H54 (cell line): ENCODE data around the gene NCAM1.
"Not testable (repeated sequence)": the region's sequence is repeated elsewhere in the genome, so short reads cannot be mapped to it uniquely, and the experiment has no call there.

Experiments
- DNase-seq: peaks from one replicate; pipeline ENCODE4 v3.0.0; 2011; ENCODE audit warnings: low spot score, mixed read lengths; ENCODE audit not compliant: insufficient read length
- FAIRE-seq: peaks from 3 replicates; lab custom pipeline; 2011; peaks lifted over from hg19 to GRCh38; lab: Jason Lieb, UNC
- POLR2A ChIP-seq: IDR thresholded peaks from 2 replicates; pipeline ENCODE4 v1.6.1; 2011; ENCODE audit warnings: low read depth, mild to moderate bottlenecking, low read length

NCAM1 gene

DNA sequence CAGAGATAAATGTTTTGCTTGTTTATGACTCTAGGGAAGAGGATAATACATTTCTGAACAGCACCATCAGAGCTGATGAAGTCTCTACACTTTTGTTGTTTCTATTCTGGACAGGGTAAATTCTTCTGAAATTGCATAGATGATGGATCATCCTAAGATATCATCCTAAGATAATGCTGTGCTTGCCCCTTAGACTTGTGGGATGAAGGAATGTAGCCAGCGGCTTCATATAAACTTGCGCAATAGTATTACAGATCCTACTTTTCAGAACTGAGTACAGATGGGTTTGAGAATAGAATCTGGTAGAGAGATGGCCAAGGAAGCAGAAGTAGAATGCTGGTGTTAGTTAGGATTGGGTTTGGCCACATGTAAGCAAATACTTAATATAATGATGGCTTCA lies 61.0 kb downstream of the NCAM1 start:
- no peak for TF ChIP-seq POLR2A
- FAIRE-seq (no peak), DNase-seq (no peak)

GRCh38 chr11:113023228-113023627 lies 62.0 kb downstream of the NCAM1 start:
- FAIRE-seq (no peak), DNase-seq (no peak)
- TF ChIP-seq POLR2A: no peak

DNA sequence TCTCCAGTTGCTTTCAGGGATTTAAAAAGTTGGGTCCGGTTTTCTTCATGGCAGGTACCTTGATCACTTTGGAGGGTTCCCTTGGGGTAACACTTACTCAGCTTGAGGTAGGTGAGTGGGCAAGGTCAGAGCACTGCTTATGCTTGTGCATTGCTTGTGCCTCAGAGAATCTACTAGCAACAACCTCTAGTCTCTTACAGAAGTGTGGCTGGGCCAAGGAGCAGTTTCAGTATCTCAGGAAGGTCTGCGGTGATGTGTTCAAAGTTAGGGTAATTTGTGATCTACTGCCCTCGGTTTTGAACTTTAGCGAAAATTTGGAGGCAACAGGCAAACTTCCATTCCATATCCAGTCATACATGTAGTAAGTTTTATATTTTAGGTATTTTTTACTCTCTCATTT lies 62.8 kb downstream of the NCAM1 start:
- FAIRE-seq: no peak
- TF ChIP-seq POLR2A: no peak
- no peak for DNase-seq

GRCh38 chr11:113026778-113027177 lies 65.6 kb downstream of the NCAM1 start:
- TF ChIP-seq POLR2A: no peak
- no peak for FAIRE-seq
- DNase-seq: no peak

DNA sequence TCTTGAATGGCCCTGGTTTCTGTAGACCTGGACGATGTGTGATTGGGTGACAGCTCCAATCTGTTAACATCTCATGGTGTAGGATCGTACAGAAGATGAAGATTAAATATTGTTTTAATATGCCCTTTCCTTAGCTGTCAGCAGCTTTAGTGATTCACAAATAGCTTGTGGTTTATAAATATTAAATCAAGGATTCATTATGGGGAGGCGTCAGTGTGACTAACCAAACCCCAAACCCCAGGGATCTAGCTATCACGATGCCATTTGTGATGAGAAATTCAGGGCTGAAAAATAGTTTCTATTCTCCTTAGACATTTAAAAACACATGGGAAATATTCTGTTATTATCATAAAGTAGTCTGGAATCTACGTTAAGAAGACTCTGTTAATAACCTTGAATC lies 73.4 kb downstream of the NCAM1 start:
- FAIRE-seq (no peak), DNase-seq (no peak)
- TF ChIP-seq POLR2A: no peak

DNA sequence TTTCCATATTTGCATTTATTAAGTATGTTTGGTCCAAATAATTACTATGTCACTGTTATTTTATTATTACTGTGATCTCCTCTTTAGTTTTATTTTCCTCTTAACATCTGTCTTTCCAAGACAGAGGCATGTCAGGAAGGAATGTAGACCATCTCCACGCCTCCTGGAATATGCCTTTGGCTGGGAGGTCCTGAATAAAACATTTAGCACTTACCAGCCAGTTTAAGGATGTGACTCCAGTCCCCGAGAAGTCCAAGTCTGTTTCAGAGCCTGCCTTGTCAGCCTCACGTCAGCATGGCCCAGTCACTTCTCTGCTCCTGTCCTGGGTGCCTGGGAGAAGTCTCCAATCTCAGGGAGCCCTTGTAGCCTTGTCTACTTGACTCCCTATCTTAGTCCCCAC lies 74.5 kb downstream of the NCAM1 start:
- FAIRE-seq: no peak
- no peak for TF ChIP-seq POLR2A

GRCh38 chr11:113043698-113044097 lies 82.5 kb downstream of the NCAM1 start:
- no peak for DNase-seq
- no peak for TF ChIP-seq POLR2A
- FAIRE-seq: no peak

More for the DNA sequence above, 74.5 kb downstream of the NCAM1 start:
- no peak for DNase-seq

- no peak for TF ChIP-seq POLR2A
- peak; percentile 52 for FAIRE-seq
- DNase-seq: peak; percentile 7
Observed at GRCh38 chr11:113045146-113045545, 83.9 kb downstream of the NCAM1 start.

- FAIRE-seq: no peak
- DNase-seq: no peak
- no peak for TF ChIP-seq POLR2A
Observed at GRCh38 chr11:113046866-113047265, 85.6 kb downstream of the NCAM1 start.

DNA sequence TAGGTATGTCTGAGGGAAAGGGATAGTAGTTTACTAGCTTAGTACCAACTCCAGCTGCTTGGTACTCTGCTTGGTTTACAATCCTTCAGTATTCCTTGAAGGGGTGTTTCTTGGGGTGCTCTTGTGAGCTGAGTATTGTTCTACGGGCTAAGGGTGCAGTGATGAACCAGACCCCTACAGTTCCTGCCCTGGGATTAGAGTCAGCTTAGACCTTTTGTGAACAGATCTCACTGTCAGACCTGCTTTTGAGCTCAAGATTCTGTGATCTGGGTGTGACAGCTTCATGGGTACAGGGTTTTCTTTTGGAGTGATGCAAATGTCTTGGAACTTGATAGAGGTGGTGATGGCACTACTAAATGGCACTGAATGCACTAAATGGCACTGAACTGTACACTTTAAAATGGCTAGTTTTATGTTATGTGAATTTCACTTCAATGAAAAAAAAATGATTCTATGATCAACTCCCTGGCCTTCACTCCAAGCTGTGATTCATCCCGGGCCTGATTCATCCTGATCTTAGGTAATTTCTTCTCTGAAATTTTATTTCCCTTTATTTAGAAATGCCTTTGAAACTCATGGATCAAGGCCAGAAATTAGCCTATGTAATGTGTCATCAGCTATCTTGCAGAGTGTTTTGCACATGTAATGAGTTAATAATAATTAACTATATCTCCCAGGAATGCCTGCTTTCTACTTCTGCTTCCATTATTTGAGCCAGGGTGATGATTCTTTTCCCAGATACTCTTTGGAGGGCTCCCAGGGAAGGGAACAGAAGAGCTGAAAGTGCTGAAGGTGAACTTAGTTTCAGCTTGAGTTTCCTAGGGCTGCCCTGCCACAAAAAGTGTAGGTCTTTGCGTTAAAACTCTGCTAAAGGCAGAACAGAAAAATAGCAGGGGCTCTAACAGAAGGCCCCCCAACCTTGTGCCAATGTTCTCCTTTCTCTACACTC lies 87.9 kb downstream of the NCAM1 start:
- no peak for TF ChIP-seq POLR2A
- DNase-seq: no peak
- FAIRE-seq: no peak

DNA sequence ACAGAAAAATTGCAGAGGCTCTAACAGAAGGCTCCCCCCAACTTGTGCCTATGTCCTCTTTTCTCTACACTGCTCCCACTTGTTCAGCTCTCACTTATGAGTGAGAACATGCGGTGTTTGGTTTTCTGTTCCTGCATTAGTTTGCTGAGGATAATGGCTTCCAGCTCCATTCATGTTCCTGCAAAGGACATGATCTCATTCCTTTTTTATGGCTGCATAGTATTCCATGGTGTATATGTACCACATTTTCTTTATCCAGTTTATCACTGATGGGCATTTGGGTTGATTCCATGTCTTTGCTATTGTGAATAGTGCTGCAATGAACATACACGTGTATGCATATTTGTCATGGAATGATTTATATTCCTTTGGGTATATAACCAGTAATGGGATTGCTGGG lies 91.8 kb downstream of the NCAM1 start:
- DNase-seq, FAIRE-seq: not testable (repeated sequence)

GRCh38 chr11:113057038-113057437 lies 95.8 kb downstream of the NCAM1 start:
- no peak for TF ChIP-seq POLR2A
- no peak for FAIRE-seq
- DNase-seq: no peak

GRCh38 chr11:113059548-113059947 lies 98.3 kb downstream of the NCAM1 start:
- no peak for TF ChIP-seq POLR2A
- no peak for DNase-seq

DNA sequence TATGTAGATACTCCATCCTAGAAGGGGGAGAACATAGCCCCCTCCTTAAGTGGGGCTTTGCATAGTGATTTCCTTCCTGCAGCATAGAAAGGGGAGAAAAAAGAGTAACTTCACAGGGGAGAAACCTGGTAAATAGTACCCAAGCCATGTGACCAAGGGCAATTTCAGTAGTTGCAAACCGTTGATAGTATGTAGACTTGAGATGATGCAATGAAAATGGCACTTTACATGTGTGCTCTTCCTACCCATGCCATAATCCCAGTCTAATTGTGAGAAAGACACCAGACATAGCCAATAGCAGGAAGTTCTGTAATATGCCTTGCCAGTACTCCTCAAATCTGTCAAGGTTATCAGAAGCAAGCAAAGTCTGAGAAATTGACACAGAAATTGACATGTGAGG lies 104.1 kb downstream of the NCAM1 start:
- no peak for DNase-seq
- no peak for TF ChIP-seq POLR2A
- no peak for FAIRE-seq

More at GRCh38 chr11:113059548-113059947, 98.3 kb downstream of the NCAM1 start:
- FAIRE-seq: no peak

DNA sequence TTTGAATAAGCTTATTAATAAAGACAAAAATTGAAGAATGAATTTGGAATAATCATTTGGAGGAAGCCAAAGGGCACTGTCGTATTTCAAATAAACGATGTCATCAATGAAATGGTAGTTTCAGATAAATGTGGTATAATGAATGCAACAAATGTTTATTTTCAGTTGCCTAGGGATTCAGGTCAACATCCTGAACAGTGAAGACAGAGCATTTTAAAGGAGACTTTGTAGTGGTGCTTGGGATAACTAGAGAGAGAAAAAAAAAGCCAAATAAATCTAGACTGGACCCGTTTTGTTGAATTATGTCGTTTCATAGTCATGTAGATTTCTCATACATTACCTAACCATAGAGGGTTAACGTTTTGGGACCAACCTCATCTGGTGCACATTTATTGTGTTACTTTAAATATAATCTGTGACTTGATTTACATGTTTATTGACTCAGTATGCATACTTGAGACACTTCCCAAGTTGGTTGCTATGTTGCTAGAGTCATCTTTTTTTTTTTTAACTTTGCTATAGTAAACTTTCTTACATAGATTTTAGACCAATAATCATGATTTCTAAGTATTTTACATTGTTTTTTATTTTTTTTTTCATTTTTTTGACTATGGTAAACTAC lies 111.1 kb downstream of the NCAM1 start:
- no peak for FAIRE-seq
- DNase-seq: no peak
- no peak for TF ChIP-seq POLR2A
